ENCODE data around the gene AHSG. TPM values are rescaled to one million over a fixed set of nuclear protein-coding genes. Genes with fewer than 3 reads are reported as not detected.

AHSG gene
- total RNA-seq, 1 donor from 2014 or later: not detected

DNA sequence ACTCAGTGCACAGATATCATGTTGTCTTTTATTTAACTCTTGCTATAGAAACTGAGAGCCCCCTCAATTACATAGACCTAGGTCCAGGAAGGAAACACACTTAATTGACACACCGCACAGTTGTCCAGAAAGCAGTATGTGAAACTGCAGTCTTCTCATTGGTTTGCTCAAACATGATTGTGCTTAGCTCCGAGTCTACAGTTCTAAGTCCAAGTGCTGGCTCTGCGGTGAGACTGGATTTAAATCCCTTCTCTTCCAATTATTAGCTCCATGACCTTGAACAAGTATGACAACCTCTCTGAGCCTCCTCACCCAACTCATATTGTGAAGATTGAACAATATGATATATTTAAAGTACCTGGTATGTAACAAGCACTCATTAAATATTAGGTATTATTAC lies 19.0 kb upstream of the AHSG start:
- no peak for DNase-seq

- no peak for DNase-seq
Observed at GRCh38 chr3:186594591-186595113, 18.2 kb upstream of the AHSG start.

GRCh38 chr3:186596568-186597287 lies 16.1 kb upstream of the AHSG start:
- DNase-seq: no peak

DNA sequence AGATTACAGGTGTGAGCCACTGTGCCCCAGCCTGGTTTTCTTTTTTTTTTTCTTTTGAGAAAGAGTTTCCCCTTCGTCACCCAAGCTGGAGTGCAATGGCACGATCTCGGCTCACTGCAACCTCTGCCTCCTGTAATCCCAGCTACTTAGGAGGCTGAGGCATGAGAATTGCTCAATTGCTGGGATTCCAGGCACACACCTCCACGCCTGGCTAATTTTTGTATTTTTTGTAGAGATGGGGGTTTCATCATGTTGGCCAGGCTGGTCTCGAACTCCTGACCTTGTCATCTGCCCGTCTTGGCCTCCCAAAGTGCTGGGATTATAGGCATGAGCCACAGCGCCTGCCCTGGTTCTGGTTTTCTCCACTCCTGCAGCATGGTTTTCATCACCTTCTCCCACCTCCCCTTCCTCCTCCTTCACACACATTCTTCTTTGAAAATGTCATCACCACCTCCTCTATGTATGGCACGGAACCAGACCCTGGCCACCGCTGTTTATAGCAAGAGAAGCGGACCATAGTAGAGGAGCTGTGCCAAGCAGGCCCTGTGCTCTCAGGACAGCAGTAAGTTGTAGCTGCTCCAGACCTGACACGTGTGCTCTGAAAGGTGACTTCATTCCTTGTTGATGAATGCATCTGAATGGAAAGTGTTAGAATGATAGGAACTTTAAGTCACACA lies 14.6 kb upstream of the AHSG start:
- DNase-seq: peak; percentile 24

GRCh38 chr3:186598794-186599141 lies 14.1 kb upstream of the AHSG start:
- no peak for DNase-seq

DNA sequence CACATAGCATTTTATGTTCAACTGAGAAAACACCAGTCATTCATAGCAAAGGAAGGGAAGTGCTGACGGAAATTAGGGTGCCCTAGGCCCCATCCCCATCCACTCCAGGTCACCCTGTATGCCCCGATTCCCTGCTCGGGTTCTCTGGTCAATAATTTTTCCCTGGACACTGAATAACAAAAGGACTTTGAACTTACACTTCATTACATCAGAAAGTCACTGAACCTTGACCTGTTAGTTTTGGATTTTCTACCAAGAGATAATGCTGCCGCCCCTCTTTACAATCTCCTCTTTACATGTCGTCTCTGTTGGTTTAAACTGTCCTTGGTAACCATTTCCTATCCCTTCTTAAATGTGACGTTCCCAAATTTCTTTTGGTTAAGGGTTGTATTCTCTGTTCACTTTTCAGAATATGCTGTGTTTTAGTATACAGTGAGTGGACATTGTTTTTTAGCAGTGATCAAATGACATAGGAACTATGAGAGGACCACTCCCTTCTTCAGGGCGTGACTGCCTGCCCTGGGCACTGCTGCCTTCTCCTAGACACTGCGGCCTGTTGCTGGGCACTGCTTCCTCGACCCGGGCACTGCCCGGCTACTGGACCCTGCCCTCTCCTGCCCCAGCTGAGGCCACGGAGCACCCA lies 13.6 kb upstream of the AHSG start:
- DNase-seq: no peak

GRCh38 chr3:186599785-186600166 lies 13.1 kb upstream of the AHSG start:
- DNase-seq: no peak

DNA sequence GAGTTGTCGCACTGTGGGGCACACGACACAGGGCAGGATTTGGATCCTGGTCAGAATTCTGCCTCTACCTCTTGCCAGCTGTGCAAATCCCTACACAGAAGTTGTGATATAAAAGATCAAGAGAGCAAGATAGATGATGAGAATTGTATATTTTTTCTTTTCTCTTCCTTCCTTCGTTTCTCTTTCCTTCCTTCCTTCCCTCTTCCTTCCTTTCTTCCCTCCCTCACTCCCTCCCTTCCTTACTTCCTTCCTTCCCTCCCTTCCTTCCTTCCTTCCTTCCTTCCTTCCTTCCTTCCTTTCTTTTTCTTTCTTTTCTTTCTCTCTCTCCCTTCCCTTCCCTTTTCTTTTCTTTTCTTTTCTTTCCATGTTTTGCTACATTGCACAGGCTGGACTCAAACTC lies 12.0 kb upstream of the AHSG start:
- DNase-seq: no peak

GRCh38 chr3:186603159-186603558 lies 9.7 kb upstream of the AHSG start:
- no peak for DNase-seq

GRCh38 chr3:186605078-186605477 lies 7.8 kb upstream of the AHSG start:
- DNase-seq: no peak

DNA sequence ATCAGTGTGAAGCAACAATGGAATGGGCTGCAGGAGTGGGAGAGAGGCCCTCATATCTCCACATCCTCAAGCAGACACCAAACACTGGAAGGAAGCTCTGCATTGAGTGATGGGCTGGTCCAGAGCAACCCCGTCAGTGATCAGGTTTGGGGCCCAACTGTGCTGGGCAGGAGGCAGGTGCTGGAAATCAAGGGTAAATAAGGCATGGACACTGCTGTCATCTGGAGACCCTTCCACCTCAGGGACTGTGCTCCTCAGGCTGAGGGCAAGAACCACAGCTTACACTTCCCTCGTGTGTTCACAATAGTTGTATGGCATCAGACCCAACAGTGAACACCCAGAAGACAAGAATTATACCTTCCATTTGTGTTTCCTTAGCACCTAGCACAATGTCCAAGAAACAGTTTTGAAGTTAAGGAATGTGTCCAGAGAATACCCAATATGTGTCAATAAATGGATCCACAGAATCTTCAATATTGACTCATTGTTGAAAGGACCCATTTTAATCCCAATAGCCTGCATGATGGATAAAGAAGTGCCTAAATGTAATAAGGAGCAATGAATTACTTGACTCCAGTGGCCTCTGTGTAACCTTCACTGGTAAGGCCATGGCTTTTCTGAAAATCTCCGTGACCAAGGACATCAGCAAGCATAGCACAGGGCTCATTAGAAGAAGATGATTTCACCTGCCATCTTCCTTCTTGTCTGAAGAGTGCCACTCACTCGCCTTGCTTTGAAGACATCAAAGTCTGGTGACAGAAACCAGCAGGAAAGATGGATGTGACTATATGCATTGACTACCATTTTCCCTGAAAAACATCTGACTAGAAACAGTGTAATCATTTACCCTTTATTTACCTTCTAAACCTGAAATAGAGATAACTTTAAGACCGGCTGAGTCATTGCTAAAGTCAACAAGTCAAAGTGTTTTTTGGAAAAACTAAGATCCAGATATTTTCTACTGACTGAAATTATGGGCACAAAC lies 7.0 kb upstream of the AHSG start:
- no peak for DNase-seq

GRCh38 chr3:186608624-186609215 lies 4.1 kb upstream of the AHSG start:
- DNase-seq: no peak

DNA sequence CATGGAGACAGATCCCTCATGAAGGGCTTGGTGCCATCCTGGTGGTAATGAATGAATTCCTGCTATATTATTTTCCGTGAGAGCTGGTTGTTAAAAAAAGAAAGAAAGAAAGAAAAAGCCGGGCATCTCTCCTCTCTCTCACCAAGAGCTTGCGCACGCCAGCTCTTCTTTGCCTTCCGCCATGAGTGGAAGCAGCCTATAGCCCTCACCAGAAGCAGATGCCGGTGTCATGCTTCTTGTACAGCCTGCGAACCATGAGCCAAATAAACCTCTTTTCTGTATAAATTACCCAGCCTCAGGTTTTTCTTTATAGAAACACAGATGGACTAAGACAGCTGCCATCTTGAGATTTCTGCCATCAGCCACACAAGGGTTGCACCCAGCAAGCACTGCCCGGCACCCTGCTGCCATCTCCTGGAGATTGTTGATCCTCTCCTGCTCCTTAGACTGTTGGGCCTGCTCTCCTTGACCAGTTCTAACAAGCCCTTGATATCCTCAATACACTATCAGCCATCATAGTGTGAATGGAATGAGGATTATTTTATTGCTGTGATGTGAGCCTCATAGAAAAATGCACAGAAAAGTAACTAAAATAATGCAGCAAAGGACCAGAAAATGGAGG lies 3.5 kb upstream of the AHSG start:
- no peak for DNase-seq

GRCh38 chr3:186612065-186612464 lies 795 bp upstream of the AHSG start:
- DNase-seq: no peak

DNA sequence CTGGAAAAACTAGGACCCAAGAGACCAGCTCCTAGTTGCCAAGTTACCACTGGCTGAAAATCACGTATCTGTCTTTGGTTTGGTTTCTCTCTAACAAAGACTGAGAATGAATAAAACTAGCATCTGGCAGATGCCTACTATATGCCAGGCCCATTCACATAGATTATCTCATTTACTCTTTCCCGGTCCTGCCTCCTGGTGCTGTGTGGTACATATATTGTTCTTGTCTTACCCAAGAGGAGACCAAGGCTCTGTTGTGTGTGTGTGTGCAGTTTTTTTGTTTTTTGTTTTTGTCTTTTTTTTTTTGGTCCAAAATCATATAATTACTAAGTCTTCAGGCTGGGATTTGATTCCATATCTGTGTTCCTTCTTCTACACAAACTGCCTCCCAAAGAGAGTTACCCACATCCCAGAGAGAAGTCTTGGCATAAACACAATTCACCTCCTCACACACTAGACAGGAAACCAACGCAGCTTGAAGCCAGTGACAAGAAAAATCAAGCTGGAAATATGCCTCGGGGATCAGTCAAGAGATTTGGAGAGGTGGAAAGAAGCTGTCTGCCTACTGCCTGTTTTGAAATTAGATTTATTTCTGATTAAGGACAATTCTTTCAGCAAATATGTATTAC lies 891 bp downstream of the AHSG start:
- DNase-seq: no peak

DNA sequence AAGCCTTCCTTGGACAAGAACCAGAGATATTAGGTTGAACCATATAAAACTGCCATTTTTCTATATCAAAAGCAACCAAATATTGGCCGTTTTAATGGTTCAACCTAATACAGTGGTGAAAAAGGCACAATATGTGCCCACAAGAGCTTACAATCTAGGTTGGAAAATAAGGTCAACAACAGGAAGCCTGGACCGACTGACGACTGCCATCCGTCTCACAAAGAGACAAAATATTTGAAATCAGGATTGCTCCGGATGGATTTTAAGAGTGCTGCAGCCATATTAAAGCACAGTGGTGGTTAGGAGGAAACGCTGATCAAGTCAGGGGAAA lies 1.4 kb downstream of the AHSG start:
- DNase-seq: no peak

DNA sequence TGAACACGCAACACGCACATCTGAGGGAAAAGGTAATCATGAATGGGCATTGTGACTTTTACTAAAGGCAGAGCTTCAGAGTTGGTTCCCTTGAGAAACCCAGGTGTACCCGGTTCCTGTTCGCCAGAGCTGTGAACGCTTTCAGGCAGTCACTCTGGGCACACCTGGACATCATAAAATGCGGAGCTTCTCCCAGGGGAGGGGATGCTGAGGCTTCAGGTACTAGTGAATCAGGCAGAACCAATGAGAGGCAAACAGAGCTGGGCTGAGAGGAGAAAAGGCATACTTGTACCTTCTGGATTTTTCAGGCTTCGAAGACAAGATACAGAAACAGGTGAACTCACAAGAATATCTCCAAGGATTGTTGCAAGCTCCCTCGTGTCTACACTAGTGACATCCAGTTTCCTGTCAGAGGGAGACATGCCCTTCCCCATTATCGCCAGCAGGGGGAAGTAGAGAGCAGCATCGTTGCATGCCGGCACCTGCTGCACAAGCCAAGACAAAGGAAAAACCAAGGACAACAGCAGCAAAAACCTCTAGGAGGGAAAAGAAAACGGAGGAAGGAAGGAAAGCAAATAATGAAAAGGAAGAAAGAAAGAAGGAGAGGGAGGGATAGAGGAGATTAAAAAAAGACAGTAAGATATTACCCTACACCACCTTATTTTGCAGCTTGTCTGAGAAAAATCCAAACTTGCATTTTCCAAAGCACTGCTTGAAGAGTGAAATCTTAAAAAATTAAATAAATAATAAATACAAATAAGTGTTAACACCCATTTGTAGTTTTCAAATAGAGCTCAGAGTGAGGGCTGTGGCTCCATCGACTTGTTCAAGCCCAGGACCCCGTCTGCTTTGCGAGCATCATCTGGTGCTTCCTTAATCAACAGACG lies 2.0 kb downstream of the AHSG start:
- DNase-seq: peak; percentile 90

DNA sequence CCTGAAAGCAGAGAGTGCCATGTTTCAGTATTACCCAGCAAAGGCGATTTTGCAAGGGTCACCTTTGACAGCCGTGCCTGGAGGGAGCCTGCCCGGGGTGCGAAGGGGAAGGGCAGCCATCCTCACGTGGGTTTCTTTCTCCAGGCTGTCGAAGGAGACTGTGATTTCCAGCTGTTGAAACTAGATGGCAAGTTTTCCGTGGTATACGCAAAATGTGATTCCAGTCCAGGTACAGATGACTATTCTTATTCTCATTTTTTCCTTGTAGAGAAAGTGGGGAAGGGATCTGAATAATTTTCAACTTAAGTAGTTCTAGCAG lies 3.4 kb downstream of the AHSG start:
- DNase-seq: no peak

GRCh38 chr3:186617036-186617946 lies 4.4 kb downstream of the AHSG start:
- peak; percentile 84 for DNase-seq
